ENCODE measurements around the gene SLC23A3.

Gene SLC23A3

GRCh38 chr2:219199470-219200211 is 29.8 kb upstream of the SLC23A3 start:
- no peaks in the 10 kb centered on the region for H3K36me3 ChIP-seq (ENCODE audit: low read length)
- H3K27me3 ChIP-seq (ENCODE audit: low read length) = no peaks in the 10 kb centered on the region
- H3K9me2 ChIP-seq (replicated peaks; ENCODE audit: insufficient read depth, low read length) = no peaks in the 10 kb centered on the region
- no peak overlapping the region for H3K9ac ChIP-seq (ENCODE audit: low read length)
- H3K9me3 ChIP-seq (ENCODE audit: insufficient read depth, low read length) = no peaks in the 10 kb centered on the region
- no peaks in the 10 kb centered on the region for H3K79me2 ChIP-seq (ENCODE audit: insufficient read depth, low read length)
- H3K4me2 ChIP-seq (ENCODE audit: low read depth, low read length, poor library complexity, severe bottlenecking) = no peak overlapping the region
- TF ChIP-seq, protein P1, sequence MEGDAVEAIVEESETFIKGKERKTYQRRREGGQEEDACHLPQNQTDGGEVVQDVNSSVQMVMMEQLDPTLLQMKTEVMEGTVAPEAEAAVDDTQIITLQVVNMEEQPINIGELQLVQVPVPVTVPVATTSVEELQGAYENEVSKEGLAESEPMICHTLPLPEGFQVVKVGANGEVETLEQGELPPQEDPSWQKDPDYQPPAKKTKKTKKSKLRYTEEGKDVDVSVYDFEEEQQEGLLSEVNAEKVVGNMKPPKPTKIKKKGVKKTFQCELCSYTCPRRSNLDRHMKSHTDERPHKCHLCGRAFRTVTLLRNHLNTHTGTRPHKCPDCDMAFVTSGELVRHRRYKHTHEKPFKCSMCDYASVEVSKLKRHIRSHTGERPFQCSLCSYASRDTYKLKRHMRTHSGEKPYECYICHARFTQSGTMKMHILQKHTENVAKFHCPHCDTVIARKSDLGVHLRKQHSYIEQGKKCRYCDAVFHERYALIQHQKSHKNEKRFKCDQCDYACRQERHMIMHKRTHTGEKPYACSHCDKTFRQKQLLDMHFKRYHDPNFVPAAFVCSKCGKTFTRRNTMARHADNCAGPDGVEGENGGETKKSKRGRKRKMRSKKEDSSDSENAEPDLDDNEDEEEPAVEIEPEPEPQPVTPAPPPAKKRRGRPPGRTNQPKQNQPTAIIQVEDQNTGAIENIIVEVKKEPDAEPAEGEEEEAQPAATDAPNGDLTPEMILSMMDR (IDR thresholded peaks at IDR 0.05; ENCODE audit: insufficient read depth, low read length, poor library complexity, severe bottlenecking) = no peak
- TF ChIP-seq EZH2phosphoT487 (conservative IDR thresholded peaks at IDR 0.05; ENCODE audit: low read length) = no peak
- no peak overlapping the region for H3K27ac ChIP-seq (ENCODE audit: low read depth, low read length)
- H3K4me3 ChIP-seq (ENCODE audit: insufficient read depth, low read length, poor library complexity, severe bottlenecking) = no peak overlapping the region
- H2AFZ ChIP-seq (ENCODE audit: low read depth, low read length, severe bottlenecking) = no peak overlapping the region
- H3F3A ChIP-seq (ENCODE audit: insufficient read depth) = no peaks in the 10 kb centered on the region
- H4K20me1 ChIP-seq (ENCODE audit: low read depth, low read length) = no peaks in the 10 kb centered on the region

- Histone ChIP-seq H3K9ac (ENCODE audit: low read length) (no peak overlapping the region), H3K27ac (ENCODE audit: low read depth, low read length) (no peak overlapping the region), H3K36me3 (ENCODE audit: low read length) (no peaks in the 10 kb centered on the region), H3K79me2 (ENCODE audit: insufficient read depth, low read length) (no peaks in the 10 kb centered on the region), H2AFZ (ENCODE audit: low read depth, low read length, severe bottlenecking) (no peak overlapping the region), H3K27me3 (ENCODE audit: low read length) (no peaks in the 10 kb centered on the region), H3K4me2 (ENCODE audit: low read depth, low read length, poor library complexity, severe bottlenecking) (no peak overlapping the region), H3K9me3 (ENCODE audit: insufficient read depth, low read length) (no peaks in the 10 kb centered on the region), H3K9me2 (replicated peaks; ENCODE audit: insufficient read depth, low read length) (no peaks in the 10 kb centered on the region), H3K4me3 (ENCODE audit: insufficient read depth, low read length, poor library complexity, severe bottlenecking) (no peak overlapping the region), H4K20me1 (ENCODE audit: low read depth, low read length) (no peaks in the 10 kb centered on the region), H3F3A (ENCODE audit: insufficient read depth) (no peaks in the 10 kb centered on the region)
- TF ChIP-seq EZH2phosphoT487 (conservative IDR thresholded peaks at IDR 0.05; ENCODE audit: low read length) = no peak
- TF ChIP-seq, protein P1 (IDR thresholded peaks at IDR 0.05; ENCODE audit: insufficient read depth, low read length, poor library complexity, severe bottlenecking) = no peak
These were observed 29.1 kb upstream of the SLC23A3 start for GRCh38 chr2:219198974-219199373.

GRCh38 chr2:219197388-219197787 is 27.6 kb upstream of the SLC23A3 start:
- no peaks in the 10 kb centered on the region for H3K9me3 ChIP-seq (ENCODE audit: insufficient read depth, low read length)
- H3F3A ChIP-seq (ENCODE audit: insufficient read depth) = no peaks in the 10 kb centered on the region
- H3K9ac ChIP-seq (ENCODE audit: low read length) = no peak overlapping the region
- H3K27me3 ChIP-seq (ENCODE audit: low read length) = no peaks in the 10 kb centered on the region; the same call in 1 of the 2 replicates
- no peaks in the 10 kb centered on the region for H3K79me2 ChIP-seq (ENCODE audit: insufficient read depth, low read length)
- no peaks in the 10 kb centered on the region for H4K20me1 ChIP-seq (ENCODE audit: low read depth, low read length)
- no peak overlapping the region for H3K4me3 ChIP-seq (ENCODE audit: insufficient read depth, low read length, poor library complexity, severe bottlenecking)
- H3K4me2 ChIP-seq (ENCODE audit: low read depth, low read length, poor library complexity, severe bottlenecking) = no peak overlapping the region
- no peak for TF ChIP-seq EZH2phosphoT487 (conservative IDR thresholded peaks at IDR 0.05; ENCODE audit: low read length)
- TF ChIP-seq, protein P1 (IDR thresholded peaks at IDR 0.05; ENCODE audit: insufficient read depth, low read length, poor library complexity, severe bottlenecking) = no peak
- H3K36me3 ChIP-seq (ENCODE audit: low read length) = no peaks in the 10 kb centered on the region
- H2AFZ ChIP-seq (ENCODE audit: low read depth, low read length, severe bottlenecking) = no peak overlapping the region
- no peaks in the 10 kb centered on the region for H3K9me2 ChIP-seq (replicated peaks; ENCODE audit: insufficient read depth, low read length)
- H3K27ac ChIP-seq (ENCODE audit: low read depth, low read length) = no peak overlapping the region

Data from SU-DHL-6 (cell line).